IPS-15b (cell line): ENCODE data around the gene NBPF11.
"Not testable (repeated sequence)": the region's sequence is repeated elsewhere in the genome, so short reads cannot be mapped to it uniquely, and the experiment has no call there.

Source experiments
- H3K27me3 ChIP-seq: one replicate; pipeline ENCODE4 v1.6.1; 2013; ENCODE audit warnings: low read length; ENCODE audit not compliant: control insufficient read depth, insufficient read depth
- H3K36me3 ChIP-seq: one replicate; pipeline ENCODE4 v1.6.1; 2013; ENCODE audit warnings: low read length; ENCODE audit not compliant: control insufficient read depth, insufficient read depth
- H3K4me1 ChIP-seq: one replicate; pipeline ENCODE4 v1.6.1; 2013; ENCODE audit warnings: mild to moderate bottlenecking, low read length; ENCODE audit not compliant: control insufficient read depth, insufficient read depth
- H3K4me3 ChIP-seq: one replicate; pipeline ENCODE4 v1.5.1; 2013; ENCODE audit warnings: low read depth, low read length
- H3K9ac ChIP-seq: one replicate; pipeline ENCODE4 v1.6.1; 2013; ENCODE audit warnings: low read depth, mild to moderate bottlenecking, low read length
- H3K9me3 ChIP-seq: one replicate; pipeline ENCODE4 v1.6.1; 2013; ENCODE audit warnings: mild to moderate bottlenecking, low read length; ENCODE audit not compliant: control insufficient read depth, insufficient read depth

NBPF11 gene

GRCh38 chr1:148160343-148161052 lies 8.4 kb upstream of the NBPF11 start:
- H3K9me3 ChIP-seq: no peaks in the 10 kb centered on the region
- no peaks in the 10 kb centered on the region for H3K36me3 ChIP-seq
- H3K4me1 ChIP-seq: no peaks in the 10 kb centered on the region
- H3K27me3 ChIP-seq: no peaks in the 10 kb centered on the region
- H3K9ac ChIP-seq: no peak overlapping the region
- no peak overlapping the region for H3K4me3 ChIP-seq

GRCh38 chr1:148160048-148160342 lies 7.9 kb upstream of the NBPF11 start:
- H3K36me3 ChIP-seq: no peaks in the 10 kb centered on the region
- no peak overlapping the region for H3K4me3 ChIP-seq
- H3K9ac ChIP-seq: no peak overlapping the region
- no peaks in the 10 kb centered on the region for H3K27me3 ChIP-seq
- no peaks in the 10 kb centered on the region for H3K9me3 ChIP-seq
- no peaks in the 10 kb centered on the region for H3K4me1 ChIP-seq

- no peaks in the 10 kb centered on the region for H3K9me3 ChIP-seq
- no peaks in the 10 kb centered on the region for H3K4me1 ChIP-seq
- H3K36me3 ChIP-seq: no peaks in the 10 kb centered on the region
- no peak overlapping the region for H3K9ac ChIP-seq
- H3K4me3 ChIP-seq: no peak overlapping the region
- H3K27me3 ChIP-seq: no peaks in the 10 kb centered on the region
Measured at GRCh38 chr1:148158341-148159003, 6.4 kb upstream of the NBPF11 start.

GRCh38 chr1:148157803-148158202 lies 5.7 kb upstream of the NBPF11 start:
- not testable (repeated sequence) for H3K9ac ChIP-seq, H3K4me3 ChIP-seq, H3K4me1 ChIP-seq, H3K27me3 ChIP-seq, H3K9me3 ChIP-seq, H3K36me3 ChIP-seq

- not testable (repeated sequence) for H3K4me1 ChIP-seq, H3K27me3 ChIP-seq, H3K9ac ChIP-seq, H3K9me3 ChIP-seq, H3K36me3 ChIP-seq, H3K4me3 ChIP-seq
Measured at GRCh38 chr1:148155494-148156275, 3.6 kb upstream of the NBPF11 start.

GRCh38 chr1:148152795-148153194 lies 714 bp upstream of the NBPF11 start:
- H3K4me3 ChIP-seq, H3K4me1 ChIP-seq, H3K9me3 ChIP-seq, H3K36me3 ChIP-seq, H3K9ac ChIP-seq, H3K27me3 ChIP-seq: not testable (repeated sequence)

GRCh38 chr1:148151371-148151819 lies 686 bp downstream of the NBPF11 start:
- not testable (repeated sequence) for H3K9me3 ChIP-seq, H3K27me3 ChIP-seq, H3K36me3 ChIP-seq, H3K4me1 ChIP-seq
- peak overlapping the region; percentile 54 for H3K9ac ChIP-seq
- H3K4me3 ChIP-seq: peak overlapping the region; percentile 56

- not testable (repeated sequence) for H3K4me1 ChIP-seq, H3K9ac ChIP-seq, H3K27me3 ChIP-seq, H3K36me3 ChIP-seq, H3K9me3 ChIP-seq
- peak overlapping the region; percentile 56 for H3K4me3 ChIP-seq
Measured at GRCh38 chr1:148150945-148151344, 1.1 kb downstream of the NBPF11 start.

GRCh38 chr1:148150014-148150413 lies 2.1 kb downstream of the NBPF11 start:
- H3K4me1 ChIP-seq, H3K4me3 ChIP-seq, H3K27me3 ChIP-seq, H3K9me3 ChIP-seq, H3K36me3 ChIP-seq, H3K9ac ChIP-seq: not testable (repeated sequence)

GRCh38 chr1:148149050-148149815 lies 2.8 kb downstream of the NBPF11 start:
- not testable (repeated sequence) for H3K27me3 ChIP-seq, H3K36me3 ChIP-seq, H3K9ac ChIP-seq, H3K9me3 ChIP-seq, H3K4me3 ChIP-seq, H3K4me1 ChIP-seq

GRCh38 chr1:148147052-148147838 lies 4.8 kb downstream of the NBPF11 start:
- not testable (repeated sequence) for H3K27me3 ChIP-seq, H3K9me3 ChIP-seq, H3K9ac ChIP-seq, H3K4me1 ChIP-seq, H3K4me3 ChIP-seq, H3K36me3 ChIP-seq
